ENCODE measurements around the gene AMN1. TPM values are rescaled to one million over a fixed set of nuclear protein-coding genes. Genes with fewer than 3 reads are reported as not detected.
"Not testable (repeated sequence)": the region's sequence is repeated elsewhere in the genome, so short reads cannot be mapped to it uniquely, and the experiment has no call there.

Gene AMN1
- total and polyA plus RNA-seq, 2 experiments from 2014 or later: 11.7 to 18.1 TPM

- H3K4me3 ChIP-seq: no peak overlapping the region
- H3K36me3 ChIP-seq: no peaks in the 10 kb centered on the region
- no peaks in the 10 kb centered on the region for H3K4me1 ChIP-seq (ENCODE audit: low read depth)
- DNase-seq (ENCODE audit: low read depth in 1 of 2, low spot score in 1 of 2): no peak
- no peaks in the 10 kb centered on the region for H3K27me3 ChIP-seq
- H3K9me3 ChIP-seq (ENCODE audit: low read depth): no peaks in the 10 kb centered on the region
- no peak overlapping the region for H3K27ac ChIP-seq
- no peak for TF ChIP-seq CTCF (IDR thresholded peaks at IDR 0.05; ENCODE audit: low read depth, low read length)
These were observed 22.3 kb upstream of the AMN1 start for GRCh38 chr12:31751085-31751484.

GRCh38 chr12:31750747-31751039, 21.9 kb upstream of the AMN1 start:
- no peak for TF ChIP-seq CTCF (IDR thresholded peaks at IDR 0.05; ENCODE audit: low read depth, low read length)
- Histone ChIP-seq H3K36me3 (no peaks in the 10 kb centered on the region), H3K4me1 (ENCODE audit: low read depth) (no peaks in the 10 kb centered on the region), H3K4me3 (no peak overlapping the region), H3K27ac (no peak overlapping the region), H3K27me3 (no peaks in the 10 kb centered on the region), H3K9me3 (ENCODE audit: low read depth) (no peaks in the 10 kb centered on the region)
- DNase-seq (ENCODE audit: low read depth in 1 of 2, low spot score in 1 of 2): no peak

- no peak overlapping the region for H3K27ac ChIP-seq
- no peak for TF ChIP-seq CTCF (IDR thresholded peaks at IDR 0.05; ENCODE audit: low read depth, low read length)
- H3K4me1 ChIP-seq (ENCODE audit: low read depth): no peaks in the 10 kb centered on the region
- no peaks in the 10 kb centered on the region for H3K36me3 ChIP-seq
- peak in 1 of 2 donors; percentile 91 for DNase-seq (ENCODE audit: low read depth in 1 of 2, low spot score in 1 of 2)
- no peaks in the 10 kb centered on the region for H3K9me3 ChIP-seq (ENCODE audit: low read depth)
- no peaks in the 10 kb centered on the region for H3K27me3 ChIP-seq
- no peak overlapping the region for H3K4me3 ChIP-seq
These were observed 20.3 kb upstream of the AMN1 start for GRCh38 chr12:31749024-31749704.

GRCh38 chr12:31745242-31745641, 16.4 kb upstream of the AMN1 start:
- DNase-seq (ENCODE audit: low read depth in 1 of 2, low spot score in 1 of 2): no peak
- no peak overlapping the region for H3K4me3 ChIP-seq
- H3K4me1 ChIP-seq (ENCODE audit: low read depth): no peaks in the 10 kb centered on the region
- H3K36me3 ChIP-seq: no peaks in the 10 kb centered on the region
- no peak overlapping the region for H3K27ac ChIP-seq
- no peaks in the 10 kb centered on the region for H3K27me3 ChIP-seq
- TF ChIP-seq CTCF (IDR thresholded peaks at IDR 0.05; ENCODE audit: low read depth, low read length): no peak
- no peaks in the 10 kb centered on the region for H3K9me3 ChIP-seq (ENCODE audit: low read depth)

- H3K4me1 ChIP-seq (ENCODE audit: low read depth); H3K4me3 ChIP-seq; H3K9me3 ChIP-seq (ENCODE audit: low read depth); DNase-seq (ENCODE audit: low read depth in 1 of 2, low spot score in 1 of 2); H3K27ac ChIP-seq; H3K27me3 ChIP-seq; H3K36me3 ChIP-seq: not testable (repeated sequence)
These were observed 15.5 kb upstream of the AMN1 start for GRCh38 chr12:31744363-31744762.

- H3K4me3 ChIP-seq: no peak overlapping the region
- H3K9me3 ChIP-seq (ENCODE audit: low read depth): no peaks in the 10 kb centered on the region
- DNase-seq (ENCODE audit: low read depth in 1 of 2, low spot score in 1 of 2): no peak
- no peak for TF ChIP-seq CTCF (IDR thresholded peaks at IDR 0.05; ENCODE audit: low read depth, low read length)
- no peak overlapping the region for H3K27ac ChIP-seq
- H3K36me3 ChIP-seq: no peaks in the 10 kb centered on the region
- H3K27me3 ChIP-seq: no peaks in the 10 kb centered on the region
- H3K4me1 ChIP-seq (ENCODE audit: low read depth): no peaks in the 10 kb centered on the region
These were observed 14.1 kb upstream of the AMN1 start for GRCh38 chr12:31742891-31743290.
